Cardiac muscle cell (in vitro differentiated cells and primary cell): ENCODE data around the gene DRC3. TPM values are rescaled to one million over a fixed set of nuclear protein-coding genes. Genes with fewer than 3 reads are reported as not detected.
A peak's percentile ranks its signal among the peaks of the same experiment; 100 is the strongest.

Experiments used
- DNase-seq, 2 donors: peaks; one replicate each; pipeline versions ENCODE4 v3.0.0 to v3.0.0-alpha.2; 2010 to 2017; ENCODE audit warnings: low read depth in 1 of 2, low spot score in 1 of 2
- H3K27ac ChIP-seq: fragments of 200-600 bp; sonication (generic); 2 replicates; pipeline ENCODE4 v1.5.1; 2016
- H3K27me3 ChIP-seq: fragments of 200-600 bp; sonication (generic); 2 replicates; pipeline ENCODE4 v1.6.0; 2016; ENCODE audit warnings: control low read depth
- H3K36me3 ChIP-seq: fragments of 200-600 bp; sonication (generic); 2 replicates; pipeline ENCODE4 v1.5.1; 2016; ENCODE audit warnings: control low read depth
- H3K4me1 ChIP-seq: fragments of 200-600 bp; sonication (generic); 2 replicates; pipeline ENCODE4 v1.8.1; 2017; ENCODE audit warnings: low read depth, mild to moderate bottlenecking, mixed run types
- H3K4me3 ChIP-seq: fragments of 200-600 bp; sonication (generic); 2 replicates; pipeline ENCODE4 v1.5.1; 2016; ENCODE audit warnings: mild to moderate bottlenecking
- H3K9me3 ChIP-seq: fragments of 200-600 bp; sonication (generic); 2 replicates; pipeline ENCODE4 v1.5.1; 2017; ENCODE audit warnings: low read depth, mild to moderate bottlenecking, control low read depth
- CTCF ChIP-seq: IDR thresholded peaks from 2 replicates; pipeline ENCODE4 v1.5.1; 2012; ENCODE audit warnings: low read depth, mild to moderate bottlenecking, low read length
- polyA plus RNA-seq: library from polyadenylated mRNA; unstranded; fragments of >200 nt; fragmentation: Nextera tagmentation; extraction: Ambion mirVana; gene quantifications from 2 replicates; pipeline ENCODE4 v1.2.1, GENCODE V29; 2016
- total RNA-seq: library from RNA; depleted of rRNA; stranded (reverse); fragments of >200 nt; gene quantifications from 2 replicates; pipeline ENCODE4 v1.2.3, GENCODE V29; 2016

The DRC3 gene
- total and polyA plus RNA-seq, 2 experiments from 2014 or later, result 0.21 to 4.1 TPM

- Histone ChIP-seq H3K36me3 (no peaks in the 10 kb centered on the region), H3K27me3 (no peaks in the 10 kb centered on the region), H3K4me1 (peaks cover 5% of the 10 kb centered on the region), H3K27ac (no peak overlapping the region), H3K4me3 (no peak overlapping the region), H3K9me3 (no peaks in the 10 kb centered on the region)
- DNase-seq, result no peak
- TF ChIP-seq CTCF, result no peak
These were observed 8.8 kb upstream of the DRC3 start for GRCh38 chr17:17963694-17964436.

- H3K36me3 ChIP-seq, result no peaks in the 10 kb centered on the region
- H3K4me1 ChIP-seq, result peaks cover 2% of the 10 kb centered on the region
- H3K4me3 ChIP-seq, result no peak overlapping the region
- no peaks in the 10 kb centered on the region for H3K9me3 ChIP-seq
- no peak overlapping the region for H3K27ac ChIP-seq
- TF ChIP-seq CTCF, result no peak
- no peak for DNase-seq
- H3K27me3 ChIP-seq, result no peaks in the 10 kb centered on the region
These were observed 8.0 kb upstream of the DRC3 start for GRCh38 chr17:17964710-17965109.

GRCh38 chr17:17965152-17965721 lies 7.4 kb upstream of the DRC3 start:
- Histone ChIP-seq H3K36me3 (no peaks in the 10 kb centered on the region), H3K27ac (no peak overlapping the region), H3K4me3 (no peak overlapping the region), H3K27me3 (no peaks in the 10 kb centered on the region), H3K4me1 (no peaks in the 10 kb centered on the region), H3K9me3 (no peaks in the 10 kb centered on the region)
- TF ChIP-seq CTCF, result no peak
- no peak for DNase-seq

GRCh38 chr17:17966399-17966798 lies 6.3 kb upstream of the DRC3 start:
- Histone ChIP-seq H3K4me1 (peaks cover 7% of the 10 kb centered on the region), H3K27ac (no peak overlapping the region), H3K4me3 (no peak overlapping the region), H3K9me3 (no peaks in the 10 kb centered on the region), H3K36me3 (no peaks in the 10 kb centered on the region), H3K27me3 (no peaks in the 10 kb centered on the region)
- DNase-seq, result no peak
- TF ChIP-seq CTCF, result no peak

- Histone ChIP-seq H3K9me3 (no peaks in the 10 kb centered on the region), H3K27me3 (no peaks in the 10 kb centered on the region), H3K4me1 (peaks cover 7% of the 10 kb centered on the region), H3K27ac (peak overlapping the region; percentile 71), H3K36me3 (no peaks in the 10 kb centered on the region), H3K4me3 (peak overlapping the region; percentile 72)
- no peak for TF ChIP-seq CTCF
- no peak for DNase-seq
These were observed 1.8 kb upstream of the DRC3 start for GRCh38 chr17:17970699-17971430.
